ENCODE measurements around the gene SBK3.

DNA sequence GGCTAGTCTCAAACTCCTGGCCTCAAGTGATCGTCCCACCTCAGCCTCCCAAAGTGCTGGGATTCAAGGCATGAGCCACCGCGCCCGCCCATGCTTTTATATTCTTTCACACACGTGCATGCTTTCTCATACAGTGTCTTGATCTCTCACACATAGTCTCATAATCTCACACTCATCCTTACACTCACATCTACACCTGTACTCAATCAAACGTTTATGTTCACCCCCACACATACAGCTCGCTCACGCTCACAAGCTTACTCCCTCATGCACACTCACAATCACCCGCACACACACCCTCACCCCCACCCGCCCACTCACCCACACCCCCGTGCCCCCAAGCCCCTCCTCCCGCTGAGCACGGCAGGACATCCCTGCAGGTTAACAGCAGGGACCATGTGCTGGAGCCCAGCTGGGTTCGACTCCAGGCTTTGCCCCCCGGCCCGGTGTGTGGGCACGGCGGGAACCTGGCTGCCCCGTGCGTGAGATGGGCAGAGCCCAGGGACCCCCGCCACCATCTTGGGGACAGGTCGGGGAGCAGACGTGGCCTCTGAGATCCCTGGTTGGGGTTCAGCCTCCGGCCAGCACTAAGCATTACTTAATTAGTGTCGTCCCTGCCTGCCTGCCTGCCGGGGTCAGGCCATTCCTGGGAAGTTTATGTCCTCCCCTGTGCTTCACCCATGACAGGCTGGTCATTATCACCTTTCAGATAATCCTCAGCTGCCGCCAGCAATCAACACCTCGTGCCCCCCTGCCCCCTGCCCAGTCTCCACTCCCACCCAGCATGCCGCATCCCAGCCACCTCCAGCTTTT is 19.8 kb downstream of the SBK3 start:
- TF ChIP-seq POLR2A (IDR thresholded peaks at IDR 0.05): no peak
- TF ChIP-seq, protein P1, sequence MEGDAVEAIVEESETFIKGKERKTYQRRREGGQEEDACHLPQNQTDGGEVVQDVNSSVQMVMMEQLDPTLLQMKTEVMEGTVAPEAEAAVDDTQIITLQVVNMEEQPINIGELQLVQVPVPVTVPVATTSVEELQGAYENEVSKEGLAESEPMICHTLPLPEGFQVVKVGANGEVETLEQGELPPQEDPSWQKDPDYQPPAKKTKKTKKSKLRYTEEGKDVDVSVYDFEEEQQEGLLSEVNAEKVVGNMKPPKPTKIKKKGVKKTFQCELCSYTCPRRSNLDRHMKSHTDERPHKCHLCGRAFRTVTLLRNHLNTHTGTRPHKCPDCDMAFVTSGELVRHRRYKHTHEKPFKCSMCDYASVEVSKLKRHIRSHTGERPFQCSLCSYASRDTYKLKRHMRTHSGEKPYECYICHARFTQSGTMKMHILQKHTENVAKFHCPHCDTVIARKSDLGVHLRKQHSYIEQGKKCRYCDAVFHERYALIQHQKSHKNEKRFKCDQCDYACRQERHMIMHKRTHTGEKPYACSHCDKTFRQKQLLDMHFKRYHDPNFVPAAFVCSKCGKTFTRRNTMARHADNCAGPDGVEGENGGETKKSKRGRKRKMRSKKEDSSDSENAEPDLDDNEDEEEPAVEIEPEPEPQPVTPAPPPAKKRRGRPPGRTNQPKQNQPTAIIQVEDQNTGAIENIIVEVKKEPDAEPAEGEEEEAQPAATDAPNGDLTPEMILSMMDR (IDR thresholded peaks at IDR 0.05): no peak

Measured in testis (tissue), 2 donors.